Esophagus muscularis mucosa (tissue), 3 donors: ENCODE measurements around the gene TGFBI.

ENCODE experiments used
- POLR2A ChIP-seq: fragments of 450-650 bp; IDR thresholded peaks from one replicate; pipeline ENCODE4 v1.6.1; 2017; ENCODE audit warnings: antibody characterized with exemption, moderate library complexity, mild to moderate bottlenecking, low read depth
- POLR2AphosphoS5 ChIP-seq, 2 donors: sonication (generic); formaldehyde crosslinking; IDR thresholded peaks; one replicate each; pipeline ENCODE4 v1.6.1; 2017; ENCODE audit warnings: antibody characterized with exemption in 2 of 2
- TF ChIP-seq, protein P1 (sequence below), 3 experiments: fragments of 200-600 bp in 2 of 3; fragments of 450-650 bp in 1 of 3; sonication (generic) in 2 of 3; IDR thresholded peaks; one replicate each; pipeline ENCODE4 v1.5.1; 2017 to 2019; ENCODE audit warnings: antibody characterized with exemption in 3 of 3, mild to moderate bottlenecking in 2 of 3, moderate library complexity in 1 of 3

DNA sequence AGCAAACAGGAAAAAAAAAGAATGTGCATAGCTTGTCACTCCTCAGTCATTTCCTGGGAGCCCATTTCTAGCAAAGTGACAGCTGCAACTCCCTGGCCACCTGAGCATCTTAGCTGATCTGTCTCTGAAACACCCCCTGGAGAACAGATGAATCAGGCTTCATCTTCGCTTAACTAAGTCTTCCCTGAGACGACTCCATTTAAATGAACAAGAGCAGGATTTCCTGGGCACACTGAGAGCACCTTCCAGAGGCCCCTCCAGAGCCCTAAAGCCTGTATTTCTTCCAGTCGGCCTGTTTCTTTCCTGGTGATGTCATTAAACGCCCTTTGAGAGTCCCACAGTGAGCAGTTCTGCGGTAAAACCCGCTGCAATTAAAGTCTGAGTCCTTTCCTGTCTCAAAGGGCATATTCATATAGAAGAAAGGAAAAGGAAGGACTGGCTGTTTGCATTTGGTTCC, 13.9 kb downstream of the TGFBI start:
- TF ChIP-seq, protein P1, sequence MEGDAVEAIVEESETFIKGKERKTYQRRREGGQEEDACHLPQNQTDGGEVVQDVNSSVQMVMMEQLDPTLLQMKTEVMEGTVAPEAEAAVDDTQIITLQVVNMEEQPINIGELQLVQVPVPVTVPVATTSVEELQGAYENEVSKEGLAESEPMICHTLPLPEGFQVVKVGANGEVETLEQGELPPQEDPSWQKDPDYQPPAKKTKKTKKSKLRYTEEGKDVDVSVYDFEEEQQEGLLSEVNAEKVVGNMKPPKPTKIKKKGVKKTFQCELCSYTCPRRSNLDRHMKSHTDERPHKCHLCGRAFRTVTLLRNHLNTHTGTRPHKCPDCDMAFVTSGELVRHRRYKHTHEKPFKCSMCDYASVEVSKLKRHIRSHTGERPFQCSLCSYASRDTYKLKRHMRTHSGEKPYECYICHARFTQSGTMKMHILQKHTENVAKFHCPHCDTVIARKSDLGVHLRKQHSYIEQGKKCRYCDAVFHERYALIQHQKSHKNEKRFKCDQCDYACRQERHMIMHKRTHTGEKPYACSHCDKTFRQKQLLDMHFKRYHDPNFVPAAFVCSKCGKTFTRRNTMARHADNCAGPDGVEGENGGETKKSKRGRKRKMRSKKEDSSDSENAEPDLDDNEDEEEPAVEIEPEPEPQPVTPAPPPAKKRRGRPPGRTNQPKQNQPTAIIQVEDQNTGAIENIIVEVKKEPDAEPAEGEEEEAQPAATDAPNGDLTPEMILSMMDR (IDR thresholded peaks at IDR 0.05), result no peak
- TF ChIP-seq POLR2AphosphoS5 (IDR thresholded peaks at IDR 0.05), result no peak
- TF ChIP-seq POLR2A, result no peak
